A673 (cell line): ENCODE results near the gene ANKRD11.

Source experiments
- CTCF ChIP-seq: fragments of 300-800, 200-600 bp; sonication (generic); conservative IDR thresholded peaks from 2 replicates; pipeline ENCODE4 v1.5.1; 2017; ENCODE audit warnings: low read depth, mild to moderate bottlenecking, antibody characterized with exemption, low read length, moderate library complexity, mixed read lengths
- EZH2 ChIP-seq: fragments of 200-600 bp; sonication (generic); IDR thresholded peaks from 2 replicates; pipeline ENCODE4 v1.6.1; 2017; ENCODE audit warnings: borderline replicate concordance, low read depth, mild to moderate bottlenecking, mixed read lengths, antibody characterized with exemption, low read length; ENCODE audit not compliant: poor library complexity, severe bottlenecking

GRCh38 chr16:89312194-89312593, 178.2 kb downstream of the ANKRD11 start:
- no peak for TF ChIP-seq CTCF
- no peak for TF ChIP-seq EZH2
